H9 (cell line): ENCODE measurements around the gene GREB1L. TPM values are rescaled to one million over a fixed set of nuclear protein-coding genes. Genes with fewer than 3 reads are reported as not detected.

Experiments
- DNase-seq: peaks from one replicate; pipeline ENCODE4 v3.0.0-alpha.2; 2017
- H2AFZ ChIP-seq: one replicate; pipeline ENCODE4 v1.6.1; 2013; ENCODE audit warnings: mild to moderate bottlenecking, low read length, control low read depth, moderate library complexity
- H2AK5ac ChIP-seq: 2 replicates; pipeline ENCODE4 v1.6.1; 2013; ENCODE audit warnings: low read length, control low read depth, mixed read lengths; ENCODE audit not compliant: insufficient read length
- H2BK120ac ChIP-seq: one replicate; pipeline ENCODE4 v1.6.1; 2013; ENCODE audit warnings: low read depth, mild to moderate bottlenecking, low read length, control low read depth, inconsistent platforms; ENCODE audit not compliant: poor library complexity, severe bottlenecking
- H2BK12ac ChIP-seq: 2 replicates; pipeline ENCODE4 v1.6.1; 2013; ENCODE audit warnings: low read length, control low read depth, mixed read lengths, low read depth; ENCODE audit not compliant: insufficient read length
- H2BK15ac ChIP-seq: 2 replicates; pipeline ENCODE4 v1.6.1; 2013; ENCODE audit warnings: low read depth, low read length, control low read depth
- H2BK20ac ChIP-seq: one replicate; pipeline ENCODE4 v1.6.1; 2013; ENCODE audit warnings: low read depth, mild to moderate bottlenecking, low read length, control low read depth, inconsistent platforms; ENCODE audit not compliant: poor library complexity, severe bottlenecking
- H2BK5ac ChIP-seq: 2 replicates; pipeline ENCODE4 v1.6.1; 2013; ENCODE audit warnings: low read length, control low read depth, mixed read lengths; ENCODE audit not compliant: insufficient read length
- H3K14ac ChIP-seq: 2 replicates; pipeline ENCODE4 v1.6.1; 2013; ENCODE audit warnings: low read length, control low read depth; ENCODE audit not compliant: insufficient read depth
- H3K18ac ChIP-seq: 2 replicates; pipeline ENCODE4 v1.6.1; 2013; ENCODE audit warnings: low read depth, mild to moderate bottlenecking, mixed read lengths, low read length, control low read depth; ENCODE audit not compliant: insufficient read length
- H3K23ac ChIP-seq: 2 replicates; pipeline ENCODE4 v1.6.1; 2013; ENCODE audit warnings: low read length, control low read depth, mixed read lengths, low read depth; ENCODE audit not compliant: insufficient read length
- H3K23me2 ChIP-seq: 2 replicates; pipeline ENCODE4 v1.6.1; 2013; ENCODE audit warnings: low read depth, mild to moderate bottlenecking, mixed read lengths, low read length, control low read depth; ENCODE audit not compliant: insufficient read length, poor library complexity, severe bottlenecking
- H3K27ac ChIP-seq: 2 replicates; pipeline ENCODE4 v1.5.1; 2013; ENCODE audit warnings: low read length, control low read depth, mixed read lengths, low read depth; ENCODE audit not compliant: insufficient read length
- H3K27me3 ChIP-seq: 2 replicates; pipeline ENCODE4 v1.6.1; 2013; ENCODE audit warnings: low read length, control low read depth, inconsistent platforms; ENCODE audit not compliant: insufficient read depth
- H3K4ac ChIP-seq: 2 replicates; pipeline ENCODE4 v1.6.1; 2013; ENCODE audit warnings: low read depth, mild to moderate bottlenecking, control low read depth, inconsistent platforms, low read length, moderate library complexity
- H3K4me1 ChIP-seq: 2 replicates; pipeline ENCODE4 v1.6.1; 2013; ENCODE audit warnings: low read length, control low read depth, inconsistent platforms; ENCODE audit not compliant: insufficient read depth
- H3K4me2 ChIP-seq: 2 replicates; pipeline ENCODE4 v1.6.1; 2013; ENCODE audit warnings: low read length, control low read depth, mixed read lengths; ENCODE audit not compliant: insufficient read length, insufficient read depth
- H3K56ac ChIP-seq: 2 replicates; pipeline ENCODE4 v1.6.1; 2013; ENCODE audit warnings: low read depth, mild to moderate bottlenecking, mixed read lengths, low read length, control low read depth; ENCODE audit not compliant: insufficient read length
- H3K79me1 ChIP-seq: 2 replicates; pipeline ENCODE4 v1.6.1; 2013; ENCODE audit warnings: low read depth, mild to moderate bottlenecking, moderate library complexity, low read length, control low read depth, inconsistent platforms; ENCODE audit not compliant: insufficient read depth, poor library complexity, severe bottlenecking
- H3K79me2 ChIP-seq: 2 replicates; pipeline ENCODE4 v1.6.1; 2013; ENCODE audit warnings: low read length, control low read depth, inconsistent platforms; ENCODE audit not compliant: insufficient read depth
- H3K9ac ChIP-seq: 2 replicates; pipeline ENCODE4 v1.6.1; 2013; ENCODE audit warnings: low read length, control low read depth, mixed read lengths; ENCODE audit not compliant: insufficient read length; ENCODE audit errors: extremely low read depth
- H3K9me3 ChIP-seq: one replicate; pipeline ENCODE4 v1.6.1; 2013; ENCODE audit warnings: low read depth, low read length, inconsistent platforms; ENCODE audit not compliant: control insufficient read depth
- H3T11ph ChIP-seq: one replicate; pipeline ENCODE4 v1.6.1; 2013; ENCODE audit warnings: mild to moderate bottlenecking, low read length, control low read depth, inconsistent platforms
- H4K20me1 ChIP-seq: one replicate; pipeline ENCODE4 v1.6.1; 2013; ENCODE audit not compliant: control insufficient read depth, insufficient read length, insufficient read depth
- H4K5ac ChIP-seq: 2 replicates; pipeline ENCODE4 v1.6.1; 2013; ENCODE audit warnings: low read depth, mild to moderate bottlenecking, mixed read lengths, low read length, control low read depth; ENCODE audit not compliant: insufficient read length
- H4K8ac ChIP-seq: replicated peaks from 2 replicates; pipeline ENCODE4 v1.6.1; 2013; ENCODE audit warnings: low read length, control low read depth, mixed read lengths, low read depth; ENCODE audit not compliant: insufficient read length
- H4K91ac ChIP-seq: 2 replicates; pipeline ENCODE4 v1.6.1; 2013; ENCODE audit warnings: low read depth, mild to moderate bottlenecking, moderate library complexity, mixed read lengths, low read length, control low read depth; ENCODE audit not compliant: insufficient read length
- H3K27ac Mint-ChIP-seq, 3 experiments: 2 replicates in 2 of 3; 3 replicates in 1 of 3; pipeline ENCODE4 v1.8.0; 2020 to 2021; ENCODE audit warnings: mixed read lengths in 3 of 3, mild to moderate bottlenecking in 1 of 3, moderate library complexity in 1 of 3
- H3K27me3 Mint-ChIP-seq: 2 replicates; pipeline ENCODE4 v1.8.0; 2021; ENCODE audit warnings: low read depth, mild to moderate bottlenecking, moderate library complexity, mixed read lengths
- H3K36me3 Mint-ChIP-seq, 3 experiments: 2 replicates in 2 of 3; 3 replicates in 1 of 3; pipeline ENCODE4 v1.8.0; 2020 to 2021; ENCODE audit warnings: low read depth in 3 of 3, mixed read lengths in 3 of 3; ENCODE audit not compliant: insufficient read depth in 1 of 3
- H3K4me1 Mint-ChIP-seq, 2 experiments: 2 replicates each; pipeline ENCODE4 v1.8.0; 2020; ENCODE audit warnings: mixed read lengths in 2 of 2
- H3K4me3 Mint-ChIP-seq, 2 experiments: 2 replicates in 1 of 2; 3 replicates in 1 of 2; pipeline ENCODE4 v1.8.0; 2020 to 2021; ENCODE audit warnings: mild to moderate bottlenecking in 2 of 2, mixed read lengths in 2 of 2, moderate library complexity in 1 of 2
- H3K9me3 Mint-ChIP-seq, 2 experiments: 2 replicates in 1 of 2; 3 replicates in 1 of 2; pipeline ENCODE4 v1.8.0; 2020; ENCODE audit warnings: mild to moderate bottlenecking in 2 of 2, mixed read lengths in 2 of 2, moderate library complexity in 1 of 2
- CTCF ChIP-seq: fragments of 200-600 bp; sonication (generic); conservative IDR thresholded peaks from 3 replicates; pipeline ENCODE4 v1.8.0; 2021; ENCODE audit warnings: antibody characterized with exemption, mild to moderate bottlenecking
- WGBS: extraction: QIAGEN DNeasy Blood & Tissue Kit; methylation state at CpG from one replicate; pipeline ENCODE4 v1.1.7; 2013; ENCODE audit warnings: missing lambda C conversion rate, low lambda C conversion rate, mixed read lengths; ENCODE audit not compliant: insufficient read length; ENCODE audit errors: extremely low coverage; 5-methylcytosine and 5-hydroxymethylcytosine counted together
- total RNA-seq: library from RNA; stranded (reverse); gene quantifications from 2 replicates; pipeline ENCODE4 v1.2.1, GENCODE V29; 2021

GREB1L gene
- total RNA-seq, 1 experiment from 2014 or later, result 2.7 TPM

- Histone ChIP-seq H3K4ac (no peak overlapping the region), H2AFZ (no peak overlapping the region), H3K79me1 (no peaks in the 10 kb centered on the region), H3K4me2 (no peak overlapping the region), H2BK15ac (no peak overlapping the region), H3K9me3 (no peaks in the 10 kb centered on the region), H2BK12ac (no peak overlapping the region), H3K4me1 (no peaks in the 10 kb centered on the region), H2BK20ac (no peak overlapping the region), H3K14ac (no peak overlapping the region), H3T11ph (no peak overlapping the region), H4K5ac (no peak overlapping the region), H3K27me3 (no peaks in the 10 kb centered on the region), H4K91ac (no peak overlapping the region), H3K79me2 (no peaks in the 10 kb centered on the region), H3K23ac (no peak overlapping the region), H3K56ac (no peak overlapping the region), H3K18ac (no peak overlapping the region), H2BK5ac (no peak overlapping the region), H3K9ac (no peak overlapping the region), H4K20me1 (no peaks in the 10 kb centered on the region), H3K23me2 (no peaks in the 10 kb centered on the region), H2BK120ac (no peak overlapping the region), H2AK5ac (no peak overlapping the region), H4K8ac (no peak overlapping the region), H3K27ac (no peak overlapping the region)
- no CpG with 5 or more reads among the region's 3 CpGs for WGBS
- Mint-ChIP-seq H3K27ac (no peak overlapping the region), H3K36me3 (peaks cover 8 to 55% (median 17%) of the 10 kb centered on the region in 3 experiments; a peak in 6 of 7 replicates), H3K9me3 (no peaks in the 10 kb centered on the region), H3K27me3 (no peaks in the 10 kb centered on the region), H3K4me3 (no peak overlapping the region), H3K4me1 (no peaks in the 10 kb centered on the region)
- TF ChIP-seq CTCF, result no peak
- no peak for DNase-seq
Measured at GRCh38 chr18:21538230-21538629, 296.2 kb downstream of the GREB1L start.
